HS-5 (cell line): ENCODE data around the gene MTPN.

ENCODE experiments used
- DNase-seq: peaks from one replicate; pipeline ENCODE4 v3.0.0-alpha.2; 2012; ENCODE audit warnings: low read depth

MTPN gene

GRCh38 chr7:135956393-135956792 is 20.8 kb downstream of the MTPN start:
- no peak for DNase-seq

GRCh38 chr7:135950972-135951371 is 26.2 kb downstream of the MTPN start:
- no peak for DNase-seq

GRCh38 chr7:135950429-135950828 is 26.7 kb downstream of the MTPN start:
- DNase-seq: no peak

GRCh38 chr7:135946289-135947055 is 30.7 kb downstream of the MTPN start:
- no peak for DNase-seq

GRCh38 chr7:135944753-135945152 is 32.4 kb downstream of the MTPN start:
- no peak for DNase-seq

GRCh38 chr7:135943134-135943879 is 33.9 kb downstream of the MTPN start:
- DNase-seq: no peak

GRCh38 chr7:135942614-135943013 is 34.5 kb downstream of the MTPN start:
- no peak for DNase-seq

- DNase-seq: no peak
Measured at GRCh38 chr7:135940077-135941075, 36.8 kb downstream of the MTPN start.

- DNase-seq: no peak
Measured at GRCh38 chr7:135939261-135939812, 37.8 kb downstream of the MTPN start.

GRCh38 chr7:135938563-135938962 is 38.6 kb downstream of the MTPN start:
- DNase-seq: no peak

- DNase-seq: no peak
Measured at GRCh38 chr7:135938086-135938485, 39.1 kb downstream of the MTPN start.

GRCh38 chr7:135936497-135937217 is 40.5 kb downstream of the MTPN start:
- DNase-seq: no peak

GRCh38 chr7:135934651-135935050 is 42.5 kb downstream of the MTPN start:
- no peak for DNase-seq

- DNase-seq: no peak
Measured at GRCh38 chr7:135933509-135934188, 43.5 kb downstream of the MTPN start.

GRCh38 chr7:135932131-135932530 is 45.0 kb downstream of the MTPN start:
- DNase-seq: no peak

GRCh38 chr7:135930565-135931461 is 46.3 kb downstream of the MTPN start:
- DNase-seq: peak; percentile 5

- DNase-seq: no peak
Measured at GRCh38 chr7:135929722-135930141, 47.4 kb downstream of the MTPN start.

GRCh38 chr7:135929249-135929648 is 47.9 kb downstream of the MTPN start:
- DNase-seq: no peak

- no peak for DNase-seq
Measured at GRCh38 chr7:135928136-135928535, 49.0 kb downstream of the MTPN start.

- DNase-seq: no peak
Measured at GRCh38 chr7:135925210-135925609, 51.9 kb downstream of the MTPN start.
